GM18526 (cell line): ENCODE measurements around the gene ASCL4.

ENCODE experiments used
- POLR2A ChIP-seq: IDR thresholded peaks from 3 replicates; pipeline ENCODE4 v1.6.1; 2011; ENCODE audit not compliant: insufficient read length; ENCODE audit errors: extremely low read depth

The ASCL4 gene

DNA sequence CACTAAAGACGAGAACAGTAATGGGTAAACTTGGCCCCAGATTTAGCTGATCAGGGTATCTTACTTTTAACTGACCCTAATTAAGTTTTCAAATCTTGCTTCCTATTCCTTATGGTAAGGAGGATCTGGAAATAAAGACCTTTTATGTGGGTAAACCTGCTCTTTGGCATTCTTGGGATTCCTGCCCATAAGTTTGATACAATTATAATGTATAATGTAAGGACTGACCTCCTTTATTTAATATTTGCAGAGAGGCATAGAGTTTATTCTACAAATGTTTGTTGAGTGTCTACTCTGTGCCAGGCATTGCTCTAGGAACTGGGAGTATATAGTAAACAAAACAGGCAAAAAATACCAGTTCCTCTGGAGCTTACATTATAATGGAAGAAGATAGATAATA, 9.2 kb upstream of the ASCL4 start:
- TF ChIP-seq POLR2A, result no peak

GRCh38 chr12:107767466-107767865, 7.0 kb upstream of the ASCL4 start:
- TF ChIP-seq POLR2A, result no peak

DNA sequence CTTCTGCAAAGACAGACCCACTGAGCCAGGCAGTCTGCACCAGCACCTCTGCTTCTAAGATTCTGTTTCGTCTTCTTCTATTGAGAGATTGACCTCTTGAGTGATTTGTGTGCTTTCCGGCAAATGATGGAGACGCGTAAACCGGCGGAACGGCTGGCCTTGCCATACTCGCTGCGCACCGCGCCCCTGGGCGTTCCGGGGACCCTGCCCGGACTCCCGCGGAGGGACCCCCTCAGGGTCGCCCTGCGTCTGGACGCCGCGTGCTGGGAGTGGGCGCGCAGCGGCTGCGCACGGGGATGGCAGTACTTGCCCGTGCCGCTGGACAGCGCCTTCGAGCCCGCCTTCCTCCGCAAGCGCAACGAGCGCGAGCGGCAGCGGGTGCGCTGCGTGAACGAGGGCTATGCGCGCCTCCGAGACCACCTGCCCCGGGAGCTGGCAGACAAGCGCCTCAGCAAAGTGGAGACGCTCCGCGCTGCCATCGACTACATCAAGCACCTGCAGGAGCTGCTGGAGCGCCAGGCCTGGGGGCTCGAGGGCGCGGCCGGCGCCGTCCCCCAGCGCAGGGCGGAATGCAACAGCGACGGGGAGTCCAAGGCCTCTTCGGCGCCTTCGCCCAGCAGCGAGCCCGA, 703 bp downstream of the ASCL4 start:
- TF ChIP-seq POLR2A, result no peak

DNA sequence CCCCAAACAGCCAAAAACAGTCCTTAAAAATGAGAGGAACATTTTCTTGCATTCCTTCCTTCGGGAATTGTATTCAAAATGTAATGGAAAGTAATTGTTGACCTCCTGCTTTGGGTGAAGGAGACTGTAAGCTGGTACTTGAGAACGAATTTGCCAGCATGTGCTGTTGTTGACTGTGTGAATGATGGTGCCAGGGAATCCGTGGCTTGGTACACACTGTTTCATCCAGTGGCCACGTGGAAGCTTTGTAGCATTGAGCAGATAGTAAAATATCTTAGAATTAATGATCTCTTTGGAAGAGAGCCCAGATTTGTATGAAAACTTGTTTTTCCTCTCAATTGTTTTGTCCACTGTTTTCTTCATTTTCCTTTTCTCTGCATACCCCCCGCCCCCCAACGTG, 1.7 kb downstream of the ASCL4 start:
- no peak for TF ChIP-seq POLR2A

GRCh38 chr12:107778383-107779025, 4.0 kb downstream of the ASCL4 start:
- TF ChIP-seq POLR2A, result no peak

GRCh38 chr12:107779077-107779831, 4.8 kb downstream of the ASCL4 start:
- no peak for TF ChIP-seq POLR2A

GRCh38 chr12:107780298-107780697, 5.8 kb downstream of the ASCL4 start:
- TF ChIP-seq POLR2A, result no peak

GRCh38 chr12:107782067-107782466, 7.6 kb downstream of the ASCL4 start:
- no peak for TF ChIP-seq POLR2A

DNA sequence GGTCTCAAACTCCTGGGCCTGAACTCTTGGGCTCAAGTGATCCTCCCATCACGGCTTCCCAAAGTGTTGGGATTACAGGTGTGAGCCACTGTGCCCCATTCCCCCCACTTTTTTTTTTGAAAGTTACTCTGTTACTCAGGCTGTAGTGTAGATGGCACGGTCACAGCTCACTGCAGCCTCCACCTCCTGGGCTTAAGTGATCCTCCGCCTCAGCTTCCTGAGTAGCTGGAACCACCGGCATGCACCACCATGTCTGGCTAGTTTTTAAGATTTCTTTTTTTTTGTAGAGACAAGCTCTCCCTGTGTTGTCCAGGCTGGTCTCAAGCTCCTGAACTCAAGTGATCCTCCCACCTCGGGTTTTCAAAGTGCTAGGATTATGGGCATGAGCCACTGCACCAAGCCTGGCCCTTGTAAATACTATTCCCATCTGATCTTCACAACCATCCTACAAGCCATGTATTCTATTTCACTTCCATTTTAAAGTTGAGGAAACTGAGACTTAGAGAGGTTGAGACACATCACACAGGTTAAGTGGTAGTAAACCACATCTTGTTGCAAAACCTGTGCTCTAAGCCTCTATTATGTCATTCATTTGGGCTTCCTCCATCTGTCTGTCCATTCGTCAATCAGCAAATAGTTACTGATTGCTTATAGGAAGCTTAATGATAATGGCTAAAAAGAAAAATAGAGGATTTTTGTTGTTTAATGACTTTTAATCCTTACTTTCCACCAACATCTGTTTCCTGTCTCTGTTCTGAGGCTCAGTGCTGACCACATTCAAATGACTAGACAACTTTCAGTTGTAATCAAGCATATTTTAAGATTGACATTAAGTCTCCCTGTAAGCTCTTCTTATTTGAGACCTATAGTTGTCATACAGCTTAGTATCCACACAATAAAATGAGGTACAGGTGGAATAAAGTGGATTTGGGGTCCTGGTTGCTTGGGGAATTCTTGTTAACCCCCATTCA, 9.2 kb downstream of the ASCL4 start:
- no peak for TF ChIP-seq POLR2A

GRCh38 chr12:107788281-107788680, 13.8 kb downstream of the ASCL4 start:
- TF ChIP-seq POLR2A, result no peak

- TF ChIP-seq POLR2A, result no peak
Measured at GRCh38 chr12:107788690-107789458, 14.4 kb downstream of the ASCL4 start.

GRCh38 chr12:107791465-107792089, 17.1 kb downstream of the ASCL4 start:
- TF ChIP-seq POLR2A, result no peak

GRCh38 chr12:107794451-107794850, 19.9 kb downstream of the ASCL4 start:
- TF ChIP-seq POLR2A, result no peak

DNA sequence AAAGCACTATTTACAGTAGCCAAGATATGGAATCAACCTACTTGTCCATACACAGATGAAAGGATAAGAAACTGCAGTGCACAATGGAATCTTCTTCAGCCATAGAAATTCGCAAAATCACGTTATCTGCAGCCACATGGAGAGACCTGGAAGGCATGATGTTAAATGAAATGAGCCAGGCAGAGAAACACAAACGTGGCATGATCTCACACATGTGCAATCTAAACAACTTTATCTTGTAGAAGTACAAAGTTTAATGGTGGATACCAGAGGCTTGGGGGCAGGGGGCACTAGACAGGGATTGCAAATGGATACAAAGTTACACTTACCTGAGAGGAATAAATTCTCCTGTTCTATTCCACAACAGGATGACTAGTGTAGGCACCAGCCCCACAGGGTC, 24.1 kb downstream of the ASCL4 start:
- TF ChIP-seq POLR2A, result no peak
